ENCODE data around the gene AQP6. TPM values are rescaled to one million over a fixed set of nuclear protein-coding genes. Genes with fewer than 3 reads are reported as not detected.

AQP6 gene
- total RNA-seq, 2 experiments from 2014 or later, result not detected

DNA sequence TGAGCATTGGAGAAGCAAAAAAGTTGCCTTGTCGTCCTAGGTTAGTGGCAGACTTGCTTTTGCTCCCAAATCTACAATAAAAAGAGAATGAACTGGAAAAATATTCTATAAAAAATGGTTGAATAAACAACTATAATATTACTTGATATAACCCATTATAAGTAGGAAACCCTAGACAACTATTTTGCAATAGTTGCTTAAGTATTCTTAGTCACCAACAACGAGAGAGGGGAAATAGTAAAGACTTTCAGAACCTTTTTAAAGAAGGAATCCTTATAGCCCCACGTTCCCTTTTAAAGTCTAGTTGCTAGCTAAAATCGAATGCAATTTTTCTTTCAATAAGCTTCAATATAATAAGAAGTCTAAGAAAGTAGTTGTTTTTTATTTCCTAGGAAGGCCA lies 17.5 kb downstream of the AQP6 start:
- Mint-ChIP-seq H3K27ac (no peak overlapping the region), H3K27me3 (no peaks in the 10 kb centered on the region), H3K4me3 (no peak overlapping the region), H3K4me1 (ENCODE audit: low read depth) (peaks cover 4% of the 10 kb centered on the region), H3K36me3 (peaks cover 57% of the 10 kb centered on the region), H3K9me3 (no peaks in the 10 kb centered on the region)
- intact Hi-C loops (cut with micrococcal nuclease), result no loop called here
- DNase-seq, result no peak
- CTCF ChIA-PET, result interaction anchor here (0.8 to 2.9 kb wide), 4 partner anchors 23 to 124 kb away, joined by 3 to 16 read pairs (median 3); no protein-coding TSS in a partner anchor
- POLR2A ChIA-PET, result no interaction called here

DNA sequence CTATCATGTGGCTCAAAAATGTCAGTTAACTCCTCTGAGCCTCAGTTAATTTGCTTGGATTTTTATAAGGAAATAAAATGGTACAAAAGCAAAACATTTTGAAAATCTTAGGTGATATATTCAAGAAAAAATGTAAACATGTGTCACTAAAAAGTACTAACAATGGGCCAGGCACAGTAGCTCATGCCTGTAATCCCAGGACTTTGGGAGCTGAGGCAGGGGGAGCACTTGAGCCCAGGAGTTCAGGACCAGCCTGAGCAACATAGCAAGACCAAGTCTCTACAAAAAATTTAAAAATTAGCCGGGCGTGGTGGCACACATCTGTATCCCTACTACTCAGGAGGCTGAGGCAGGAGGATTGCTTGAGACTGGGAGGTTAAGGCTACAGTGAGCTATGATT lies 25.7 kb downstream of the AQP6 start:
- H3K4me1 Mint-ChIP-seq (ENCODE audit: low read depth), result no peaks in the 10 kb centered on the region
- ChIA-PET CTCF (interaction anchor here (1.3 kb wide), 1 partner anchor 31 kb away, joined by 5 read pairs; no protein-coding TSS in a partner anchor), POLR2A (no interaction called here)
- H3K27ac Mint-ChIP-seq, result no peak overlapping the region
- no peak for DNase-seq
- H3K27me3 Mint-ChIP-seq, result no peaks in the 10 kb centered on the region
- intact Hi-C loops (cut with micrococcal nuclease), result no loop called here
- H3K4me3 Mint-ChIP-seq, result no peak overlapping the region
- H3K9me3 Mint-ChIP-seq, result no peaks in the 10 kb centered on the region
- peaks cover 50% of the 10 kb centered on the region for H3K36me3 Mint-ChIP-seq

DNA sequence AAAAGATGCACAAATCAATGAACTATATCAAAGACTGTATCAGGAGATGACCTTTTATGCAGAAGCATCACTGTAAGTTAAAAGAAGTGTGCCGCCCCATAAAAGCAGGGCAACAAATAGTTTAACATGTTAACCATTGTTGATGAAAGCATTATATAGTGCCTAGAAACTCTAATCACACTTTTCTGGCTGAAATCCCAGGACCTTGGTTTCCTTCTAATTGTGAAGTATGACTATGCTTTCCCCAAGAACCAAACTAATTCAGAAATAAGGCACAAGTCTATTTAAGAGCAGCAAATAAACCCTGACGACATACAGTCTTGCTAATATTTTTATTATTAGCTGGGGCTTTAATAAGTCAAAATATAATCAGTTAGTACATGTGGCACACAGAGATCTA lies 30.8 kb downstream of the AQP6 start:
- H3K4me1 Mint-ChIP-seq (ENCODE audit: low read depth), result peaks cover 11% of the 10 kb centered on the region
- peaks cover 43% of the 10 kb centered on the region for H3K36me3 Mint-ChIP-seq
- H3K27me3 Mint-ChIP-seq, result no peaks in the 10 kb centered on the region
- intact Hi-C loops (cut with micrococcal nuclease), result no loop called here
- DNase-seq, result no peak
- H3K9me3 Mint-ChIP-seq, result no peaks in the 10 kb centered on the region
- no peak overlapping the region for H3K27ac Mint-ChIP-seq
- no peak overlapping the region for H3K4me3 Mint-ChIP-seq
- ChIA-PET POLR2A (interaction anchor here (0.8 kb wide), 1 partner anchor 22 kb away, joined by 3 read pairs; the partner anchor contains the start of gene RACGAP1), CTCF (interaction anchor here (2.2 kb wide), 1 partner anchor 36 kb away, joined by 10 read pairs; no protein-coding TSS in a partner anchor)

DNA sequence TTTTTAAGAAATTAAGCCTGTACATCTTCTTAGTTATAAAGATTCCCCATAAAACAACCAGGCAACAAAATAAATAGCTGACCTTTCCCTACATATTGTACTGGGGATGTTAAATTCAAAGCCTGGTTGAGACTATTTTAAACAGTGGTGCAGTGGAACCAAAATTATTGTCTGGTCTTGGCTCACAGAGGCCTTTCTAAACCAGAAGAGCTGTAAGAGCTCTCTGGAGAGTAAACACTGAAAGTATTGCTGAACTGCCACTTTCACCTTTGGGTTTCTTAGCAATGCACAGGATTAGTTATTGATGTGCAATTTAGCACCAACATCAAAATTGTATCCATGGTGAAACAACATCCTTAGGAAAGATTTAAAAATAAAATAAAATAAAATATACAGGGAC lies 31.9 kb downstream of the AQP6 start:
- no peak overlapping the region for H3K4me3 Mint-ChIP-seq
- POLR2A ChIA-PET, result no interaction called here
- peaks cover 37% of the 10 kb centered on the region for H3K36me3 Mint-ChIP-seq
- DNase-seq, result no peak
- no peak overlapping the region for H3K27ac Mint-ChIP-seq
- CTCF ChIA-PET, result interaction anchor here (0.7 to 2.2 kb wide), 2 partner anchors 37 to 40 kb away, joined by 3 to 10 read pairs; no protein-coding TSS in a partner anchor
- intact Hi-C loops (cut with micrococcal nuclease), result no loop called here
- H3K9me3 Mint-ChIP-seq, result no peaks in the 10 kb centered on the region
- no peaks in the 10 kb centered on the region for H3K27me3 Mint-ChIP-seq
- peaks cover 11% of the 10 kb centered on the region for H3K4me1 Mint-ChIP-seq (ENCODE audit: low read depth)

DNA sequence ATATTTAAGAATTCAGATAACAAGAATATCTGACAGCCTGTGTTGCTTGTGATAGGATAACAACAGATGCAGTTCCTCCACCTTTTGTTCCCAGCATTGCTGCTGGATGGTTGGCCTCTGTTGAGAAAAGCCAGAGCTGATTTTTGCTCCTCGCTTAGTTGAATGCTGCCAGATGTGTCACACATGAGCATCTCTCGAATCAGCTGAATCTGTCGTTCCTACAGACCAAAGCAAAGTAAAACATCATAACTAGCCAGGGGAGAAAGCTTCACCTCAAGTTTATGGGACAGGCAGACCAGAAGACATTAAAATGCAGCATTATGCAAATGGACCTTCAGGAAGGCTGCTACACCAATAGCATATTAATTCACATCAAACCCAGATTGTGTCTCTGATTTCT lies 32.4 kb downstream of the AQP6 start:
- H3K9me3 Mint-ChIP-seq, result no peaks in the 10 kb centered on the region
- H3K27ac Mint-ChIP-seq, result no peak overlapping the region
- no peaks in the 10 kb centered on the region for H3K27me3 Mint-ChIP-seq
- ChIA-PET POLR2A (no interaction called here), CTCF (interaction anchor here (0.7 to 2.4 kb wide), 5 partner anchors 34 to 65 kb away, joined by 3 to 12 read pairs (median 6); no protein-coding TSS in a partner anchor)
- no peak for DNase-seq
- peaks cover 38% of the 10 kb centered on the region for H3K36me3 Mint-ChIP-seq
- intact Hi-C loops (cut with micrococcal nuclease), result no loop called here
- peaks cover 11% of the 10 kb centered on the region for H3K4me1 Mint-ChIP-seq (ENCODE audit: low read depth)
- H3K4me3 Mint-ChIP-seq, result no peak overlapping the region

DNA sequence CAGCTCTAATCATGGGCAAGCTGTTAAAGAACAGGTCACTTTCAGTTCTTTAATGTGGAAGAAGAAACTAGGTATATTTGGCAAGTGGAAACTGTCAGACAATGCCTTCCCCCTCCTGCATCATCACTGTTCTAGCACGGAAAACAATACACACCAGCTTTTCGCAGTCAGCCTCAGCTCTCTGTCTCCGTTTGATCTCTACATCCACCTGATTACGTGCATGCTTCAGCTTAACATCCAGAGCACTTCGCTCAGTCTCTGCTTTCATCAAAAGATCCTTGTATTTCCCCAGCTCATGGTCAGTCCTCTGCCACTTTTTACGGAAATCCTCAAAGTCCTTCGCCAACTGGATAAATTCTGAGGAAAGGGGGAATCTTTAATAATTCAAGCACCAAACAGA lies 33.5 kb downstream of the AQP6 start:
- POLR2A ChIA-PET, result interaction anchor here (0.6 to 1.0 kb wide), 2 partner anchors 8 to 12 kb away, joined by 3 to 6 read pairs; no protein-coding TSS in a partner anchor
- intact Hi-C loops (cut with micrococcal nuclease), result no loop called here
- Mint-ChIP-seq H3K27me3 (no peaks in the 10 kb centered on the region), H3K4me1 (ENCODE audit: low read depth) (peaks cover 11% of the 10 kb centered on the region), H3K4me3 (no peak overlapping the region), H3K27ac (no peak overlapping the region), H3K9me3 (no peaks in the 10 kb centered on the region), H3K36me3 (peaks cover 33% of the 10 kb centered on the region)
- CTCF ChIA-PET, result interaction anchor here (1.3 to 2.4 kb wide), 4 partner anchors 33 to 64 kb away, joined by 3 to 12 read pairs (median 8); no protein-coding TSS in a partner anchor
- DNase-seq, result no peak

DNA sequence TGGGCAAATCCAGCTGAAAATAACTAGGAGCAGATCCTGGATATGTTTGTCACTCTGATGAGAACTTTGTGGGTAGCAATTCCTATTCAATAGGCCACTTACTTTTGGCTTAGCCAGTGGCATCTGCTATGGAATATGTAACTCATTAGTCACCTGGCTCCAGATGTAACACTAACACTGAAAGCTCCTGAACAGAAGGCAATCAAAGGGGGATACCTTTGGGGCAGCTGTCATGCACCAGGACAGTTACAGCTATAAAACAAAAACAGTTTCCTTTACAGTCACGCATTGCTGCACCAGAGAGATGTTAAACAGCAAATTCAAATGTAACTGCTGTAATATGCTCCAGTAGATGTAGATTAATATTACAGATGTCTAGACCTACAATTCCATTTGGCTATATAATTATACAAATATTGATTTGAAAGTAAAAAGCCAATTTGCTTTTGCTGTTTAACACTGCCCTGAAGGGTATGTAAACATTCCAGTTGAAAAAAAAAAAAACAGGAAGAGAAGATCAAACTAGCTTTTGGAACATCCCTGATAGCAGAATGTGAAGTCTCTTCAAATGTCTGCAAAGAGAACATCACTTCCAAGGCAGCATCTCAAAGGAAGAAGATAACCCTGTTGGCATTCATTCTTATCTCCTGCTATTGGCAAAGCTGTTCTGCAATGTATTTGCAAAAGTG lies 34.2 kb downstream of the AQP6 start:
- no peak for DNase-seq
- Mint-ChIP-seq H3K36me3 (peaks cover 30% of the 10 kb centered on the region), H3K27me3 (no peaks in the 10 kb centered on the region), H3K4me3 (no peak overlapping the region), H3K9me3 (no peaks in the 10 kb centered on the region), H3K27ac (no peak overlapping the region), H3K4me1 (ENCODE audit: low read depth) (peaks cover 11% of the 10 kb centered on the region)
- intact Hi-C loops (cut with micrococcal nuclease), result no loop called here
- CTCF ChIA-PET, result interaction anchor here (0.7 to 2.4 kb wide), 8 partner anchors 17 to 81 kb away, joined by 3 to 12 read pairs (median 5); no protein-coding TSS in a partner anchor
- POLR2A ChIA-PET, result no interaction called here

DNA sequence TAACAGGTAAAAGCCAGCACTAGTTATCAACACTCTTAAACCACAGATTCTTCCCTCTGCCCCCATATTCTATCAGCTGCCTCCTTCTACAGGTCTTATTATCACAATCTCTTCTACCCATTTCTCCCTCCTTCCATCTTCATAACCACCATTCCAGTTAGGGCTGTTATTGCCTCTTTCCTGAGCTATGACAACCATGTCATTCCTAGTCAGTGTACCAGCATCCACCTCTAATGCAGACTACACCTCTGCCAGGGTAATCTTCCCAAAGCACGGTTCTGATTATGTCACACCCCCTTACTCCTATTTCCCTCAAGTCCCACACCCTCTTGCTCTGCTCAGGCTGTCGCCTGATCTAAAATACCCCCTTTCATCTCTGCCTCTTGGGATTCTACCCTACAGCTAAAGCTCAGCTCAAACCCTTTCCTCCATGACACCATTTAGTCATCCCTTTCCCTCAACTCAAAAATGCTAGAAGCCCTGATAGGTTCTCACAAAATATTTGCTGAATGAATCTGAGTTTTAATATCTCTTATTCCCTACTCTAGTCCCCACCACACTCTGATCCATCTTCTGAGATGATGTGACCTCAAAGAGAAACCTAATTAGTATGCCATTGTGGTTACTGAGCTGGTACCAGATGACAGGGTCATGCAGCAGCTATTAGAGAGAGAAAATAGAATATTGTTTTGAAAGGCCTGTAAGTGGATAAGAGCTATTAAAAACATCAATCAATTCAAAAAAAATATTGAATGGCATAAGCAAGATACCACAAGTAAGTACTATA lies 40.8 kb downstream of the AQP6 start:
- ChIA-PET CTCF (interaction anchor here (0.8 to 2.8 kb wide), 6 partner anchors 12 to 57 kb away, joined by 3 to 16 read pairs (median 4); partner anchors contain the start of gene RACGAP1), POLR2A (interaction anchor here (0.7 to 0.9 kb wide), 2 partner anchors 8 to 251 kb away, joined by 3 to 4 read pairs; no protein-coding TSS in a partner anchor)
- no peaks in the 10 kb centered on the region for H3K27me3 Mint-ChIP-seq
- no peaks in the 10 kb centered on the region for H3K9me3 Mint-ChIP-seq
- no peak for DNase-seq
- H3K36me3 Mint-ChIP-seq, result peaks cover 22% of the 10 kb centered on the region
- intact Hi-C loops (cut with micrococcal nuclease), result no loop called here
- H3K27ac Mint-ChIP-seq, result no peak overlapping the region
- no peak overlapping the region for H3K4me3 Mint-ChIP-seq
- peaks cover 10% of the 10 kb centered on the region for H3K4me1 Mint-ChIP-seq (ENCODE audit: low read depth)

DNA sequence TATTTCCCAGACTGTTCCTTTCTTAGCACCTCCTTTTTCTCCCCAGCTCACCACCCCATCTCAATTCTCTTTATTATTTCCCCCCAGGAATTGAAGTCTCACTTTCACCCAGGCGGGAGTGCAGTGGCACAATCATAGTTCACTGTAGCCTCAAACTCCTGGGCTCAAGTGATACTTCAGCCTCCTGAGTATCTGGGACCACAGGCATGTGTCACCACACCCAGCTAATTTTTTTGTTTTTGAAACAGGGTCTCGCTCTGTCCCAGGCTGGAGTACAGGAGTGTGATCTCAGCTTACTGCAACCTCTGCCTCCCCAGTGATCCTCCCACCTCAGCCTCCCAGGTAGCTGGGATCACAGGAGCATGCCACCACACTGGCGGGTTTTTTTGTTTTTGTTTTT lies 41.6 kb downstream of the AQP6 start:
- ChIA-PET CTCF (interaction anchor here (0.8 to 2.8 kb wide), 5 partner anchors 22 to 56 kb away, joined by 3 to 16 read pairs (median 4); no protein-coding TSS in a partner anchor), POLR2A (interaction anchor here (0.9 kb wide), 1 partner anchor 8 kb away, joined by 3 read pairs; no protein-coding TSS in a partner anchor)
- Mint-ChIP-seq H3K27me3 (no peaks in the 10 kb centered on the region), H3K4me1 (ENCODE audit: low read depth) (peaks cover 12% of the 10 kb centered on the region), H3K36me3 (peaks cover 22% of the 10 kb centered on the region), H3K27ac (no peak overlapping the region), H3K4me3 (no peak overlapping the region), H3K9me3 (no peaks in the 10 kb centered on the region)
- DNase-seq, result no peak
- intact Hi-C loops (cut with micrococcal nuclease), result no loop called here

DNA sequence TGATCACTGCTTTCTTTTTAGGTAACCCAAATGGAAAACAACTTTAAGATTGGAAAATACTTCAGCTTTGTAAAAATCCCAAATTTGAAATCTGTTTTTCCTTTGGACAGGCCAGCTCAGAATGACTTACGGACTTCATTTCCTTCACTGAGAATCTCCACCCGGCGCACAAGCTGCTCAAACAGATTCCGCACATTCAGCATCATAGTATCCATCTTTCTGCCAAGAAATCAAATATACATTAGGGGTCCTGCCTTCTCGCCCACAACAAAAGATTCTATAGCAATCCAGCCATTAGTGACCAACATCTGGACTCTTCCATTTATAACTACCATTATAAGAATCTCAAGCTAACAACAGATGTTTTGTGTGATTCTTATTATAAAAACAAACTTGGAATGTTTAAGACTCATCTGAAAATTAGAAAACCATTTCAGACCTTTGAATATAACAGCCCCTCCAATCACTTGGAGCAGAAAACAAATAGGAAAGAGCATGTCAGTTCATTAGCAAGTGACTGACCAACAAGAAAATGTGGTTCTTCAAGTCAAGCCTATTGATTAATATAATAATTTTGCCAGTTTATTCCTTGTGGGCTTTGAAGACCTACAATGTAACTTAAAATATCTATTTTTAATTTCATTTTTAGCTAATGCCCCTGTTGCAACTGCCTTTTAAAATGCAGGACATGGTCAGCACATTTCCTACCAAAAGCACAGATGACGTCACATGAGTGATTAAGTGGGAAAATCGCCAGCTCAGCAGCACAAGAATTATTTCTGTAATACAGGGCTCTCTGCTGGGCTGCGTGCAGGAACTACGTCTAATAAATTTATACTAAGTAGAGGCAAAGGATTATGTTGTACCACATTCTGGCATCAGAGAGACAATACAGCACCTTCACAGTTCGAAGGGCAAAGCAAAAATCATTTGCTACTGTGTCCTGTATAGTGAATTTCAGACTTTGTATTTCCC lies 44.0 kb downstream of the AQP6 start:
- Mint-ChIP-seq H3K27ac (no peak overlapping the region), H3K4me1 (ENCODE audit: low read depth) (peaks cover 16% of the 10 kb centered on the region), H3K4me3 (no peak overlapping the region), H3K27me3 (no peaks in the 10 kb centered on the region), H3K9me3 (no peaks in the 10 kb centered on the region), H3K36me3 (peaks cover 18% of the 10 kb centered on the region)
- CTCF ChIA-PET, result interaction anchor here (0.6 to 3.1 kb wide), 6 partner anchors 22 to 507 kb away, joined by 3 to 10 read pairs (median 4); no protein-coding TSS in a partner anchor
- intact Hi-C loops (cut with micrococcal nuclease), result no loop called here
- DNase-seq, result no peak
- POLR2A ChIA-PET, result no interaction called here

DNA sequence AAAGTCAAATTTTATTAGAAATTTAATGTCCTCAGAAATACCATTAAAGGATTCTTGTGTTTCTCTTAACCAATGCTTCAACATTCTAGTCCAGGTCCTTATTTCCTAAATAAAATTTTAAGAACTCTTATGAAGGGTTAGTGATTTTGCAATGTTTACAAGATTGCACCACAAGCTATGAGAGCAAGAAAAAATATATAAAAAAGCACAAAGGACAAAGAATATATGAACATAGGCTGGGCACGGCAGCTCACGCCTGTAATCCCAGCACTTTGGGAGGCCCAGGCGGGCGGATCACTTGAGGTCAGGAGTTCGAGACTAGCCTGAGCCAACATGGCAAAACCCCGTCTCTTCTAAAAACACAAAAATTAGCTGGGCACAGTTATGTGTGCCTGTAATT lies 44.9 kb downstream of the AQP6 start:
- DNase-seq, result no peak
- H3K4me3 Mint-ChIP-seq, result no peak overlapping the region
- intact Hi-C loops (cut with micrococcal nuclease), result no loop called here

More for the DNA sequence above, 44.9 kb downstream of the AQP6 start:
- Mint-ChIP-seq H3K27ac (no peak overlapping the region), H3K9me3 (no peaks in the 10 kb centered on the region), H3K36me3 (peaks cover 18% of the 10 kb centered on the region), H3K4me1 (ENCODE audit: low read depth) (peaks cover 17% of the 10 kb centered on the region), H3K27me3 (no peaks in the 10 kb centered on the region)
- ChIA-PET CTCF (interaction anchor here (0.6 to 3.1 kb wide), 4 partner anchors 21 to 508 kb away, joined by 3 to 10 read pairs (median 4); no protein-coding TSS in a partner anchor), POLR2A (no interaction called here)

Data from activated CD4-positive, alpha-beta memory T cell treated with anti-CD3 and anti-CD28 coated beads for 36 hours (primary cell).